HEK293T (cell line): ENCODE data around the gene KRTAP12-1.

Experiments used
- CTCF ChIA-PET: fragments of 350-600 bp; formaldehyde crosslinking; extraction: SDS; loops from one replicate; lab custom pipeline; 2021; ENCODE audit warnings: antibody characterized with exemption, inconsistent platforms; lab: Yijun Ruan, JAX
- POLR2A ChIA-PET: fragments of 350-600 bp; formaldehyde crosslinking; extraction: SDS; loops from one replicate; lab custom pipeline; 2020; ENCODE audit warnings: antibody characterized with exemption, inconsistent platforms; lab: Yijun Ruan, JAX
- DNase-seq: peaks from one replicate; pipeline ENCODE4 v3.0.0; 2012; ENCODE audit warnings: mixed read lengths; ENCODE audit errors: extremely low spot score
- ARNT ChIP-seq: fragments of 450-650 bp; IDR thresholded peaks from 2 replicates; pipeline ENCODE4 v1.6.1; 2017; ENCODE audit warnings: mild to moderate bottlenecking
- BHLHE40 ChIP-seq: fragments of 450-650 bp; IDR thresholded peaks from 2 replicates; pipeline ENCODE4 v1.6.1; 2016; ENCODE audit warnings: mild to moderate bottlenecking, moderate library complexity, borderline replicate concordance
- CTBP1 ChIP-seq: fragments of 450-650 bp; IDR thresholded peaks from 2 replicates; pipeline ENCODE4 v1.6.1; 2016; ENCODE audit warnings: borderline replicate concordance
- ELF4 ChIP-seq: fragments of 450-650 bp; IDR thresholded peaks from 2 replicates; pipeline ENCODE4 v1.6.1; 2017; ENCODE audit warnings: antibody characterized with exemption
- FOXA1 ChIP-seq: fragments of 450-650 bp; IDR thresholded peaks from 2 replicates; pipeline ENCODE4 v1.6.1; 2016; ENCODE audit warnings: mild to moderate bottlenecking
- FOXK2 ChIP-seq: fragments of 450-650 bp; IDR thresholded peaks from 2 replicates; pipeline ENCODE4 v1.6.1; 2016; ENCODE audit warnings: mild to moderate bottlenecking
- FOXM1 ChIP-seq: fragments of 450-650 bp; IDR thresholded peaks from 2 replicates; pipeline ENCODE4 v1.6.1; 2017; ENCODE audit warnings: mild to moderate bottlenecking, borderline replicate concordance
- HDGF ChIP-seq: fragments of 450-650 bp; IDR thresholded peaks from 2 replicates; pipeline ENCODE4 v1.6.1; 2017; ENCODE audit warnings: antibody characterized with exemption, borderline replicate concordance
- L3MBTL2 ChIP-seq: fragments of 450-650 bp; conservative IDR thresholded peaks from 2 replicates; pipeline ENCODE4 v1.6.1; 2016; ENCODE audit warnings: mild to moderate bottlenecking
- LEF1 ChIP-seq: fragments of 450-650 bp; IDR thresholded peaks from 2 replicates; pipeline ENCODE4 v1.6.1; 2017; ENCODE audit warnings: mild to moderate bottlenecking, borderline replicate concordance
- NFRKB ChIP-seq: fragments of 450-650 bp; IDR thresholded peaks from 2 replicates; pipeline ENCODE4 v1.6.1; 2016; ENCODE audit warnings: mild to moderate bottlenecking, moderate library complexity
- SP1 ChIP-seq: fragments of 450-650 bp; IDR thresholded peaks from 2 replicates; pipeline ENCODE4 v1.6.1; 2017
- SUZ12 ChIP-seq: fragments of 450-650 bp; IDR thresholded peaks from 2 replicates; pipeline ENCODE4 v1.6.1; 2016; ENCODE audit warnings: mild to moderate bottlenecking
- TARDBP ChIP-seq: fragments of 450-650 bp; IDR thresholded peaks from 2 replicates; pipeline ENCODE4 v1.6.1; 2016
- ZNF384 ChIP-seq: fragments of 450-650 bp; IDR thresholded peaks from 2 replicates; pipeline ENCODE4 v1.6.1; 2016
- TF ChIP-seq, protein P1 (sequence below): fragments of 450-650 bp; IDR thresholded peaks from 2 replicates; pipeline ENCODE4 v1.6.1; 2016

The KRTAP12-1 gene

DNA sequence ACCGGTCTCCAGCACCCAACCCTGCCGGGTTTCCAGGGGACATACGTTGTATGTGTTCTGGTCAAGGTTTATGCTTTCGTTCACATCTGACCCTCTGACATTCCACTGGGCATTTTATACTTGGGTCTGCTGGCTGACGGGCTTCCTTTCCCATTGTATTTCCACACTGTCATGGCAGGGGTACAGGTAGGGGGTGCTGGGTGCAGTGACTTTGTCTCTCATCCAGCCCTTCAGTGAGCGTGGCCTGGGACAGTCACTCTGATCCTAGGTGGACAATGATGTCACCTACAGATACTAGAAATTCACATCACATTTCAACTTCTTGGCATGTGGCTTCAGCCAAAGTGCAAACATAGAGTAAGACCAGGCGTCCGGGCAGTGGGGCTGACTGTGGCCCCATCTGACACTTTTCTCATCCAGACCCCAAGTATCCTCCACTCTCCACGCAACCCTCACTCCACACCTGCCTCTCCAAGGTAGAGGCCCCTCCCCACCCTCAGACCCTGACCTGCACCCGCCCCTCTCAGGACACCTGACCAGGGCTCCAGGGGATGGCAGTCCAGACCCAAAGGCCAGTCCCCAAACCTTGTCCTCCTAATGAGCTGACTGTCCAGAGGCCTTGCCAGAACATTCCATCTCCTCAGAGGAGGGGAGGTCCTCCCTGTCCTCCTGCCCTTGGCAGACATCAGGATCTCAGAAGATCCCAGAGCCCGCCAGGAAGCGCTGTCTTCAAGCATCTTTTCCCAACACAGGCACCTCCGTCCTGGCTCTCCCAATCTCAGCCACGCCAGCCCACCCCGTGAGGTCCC is 45.5 kb downstream of the KRTAP12-1 start:
- TF ChIP-seq FOXK2 (no peak), FOXA1 (no peak), L3MBTL2 (no peak), TARDBP (no peak), ELF4 (no peak), SUZ12 (no peak), LEF1 (no peak), BHLHE40 (no peak), ARNT (no peak), SP1 (no peak), FOXM1 (no peak), HDGF (no peak), CTBP1 (no peak), ZNF384 (no peak), NFRKB (no peak)
- TF ChIP-seq, protein P1, sequence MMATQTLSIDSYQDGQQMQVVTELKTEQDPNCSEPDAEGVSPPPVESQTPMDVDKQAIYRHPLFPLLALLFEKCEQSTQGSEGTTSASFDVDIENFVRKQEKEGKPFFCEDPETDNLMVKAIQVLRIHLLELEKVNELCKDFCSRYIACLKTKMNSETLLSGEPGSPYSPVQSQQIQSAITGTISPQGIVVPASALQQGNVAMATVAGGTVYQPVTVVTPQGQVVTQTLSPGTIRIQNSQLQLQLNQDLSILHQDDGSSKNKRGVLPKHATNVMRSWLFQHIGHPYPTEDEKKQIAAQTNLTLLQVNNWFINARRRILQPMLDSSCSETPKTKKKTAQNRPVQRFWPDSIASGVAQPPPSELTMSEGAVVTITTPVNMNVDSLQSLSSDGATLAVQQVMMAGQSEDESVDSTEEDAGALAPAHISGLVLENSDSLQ, result no peak
- ChIA-PET CTCF (interaction anchor here (0.6 kb wide), 1 partner anchor 33 kb away, joined by 4 read pairs; no protein-coding TSS in a partner anchor), POLR2A (no interaction called here)
- no peak for DNase-seq

DNA sequence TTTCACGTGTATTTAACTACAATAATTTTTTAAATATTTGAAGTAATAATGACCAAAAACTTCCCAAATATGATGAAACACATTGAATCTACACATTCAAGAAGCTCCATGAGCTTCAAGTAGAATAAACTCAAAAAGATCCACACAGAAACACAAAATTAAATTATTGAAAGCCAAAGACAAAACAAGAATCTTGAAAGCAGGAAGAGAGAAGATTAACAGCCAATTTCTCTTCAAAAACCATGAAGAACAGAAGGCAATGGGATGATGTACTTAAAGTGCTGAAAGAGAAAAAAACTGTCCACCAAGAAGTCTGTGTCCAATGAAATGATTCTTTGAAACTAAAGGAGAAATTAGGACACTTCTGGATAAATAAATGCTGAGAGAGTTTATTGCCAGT is 49.9 kb downstream of the KRTAP12-1 start:
- ChIA-PET POLR2A (no interaction called here), CTCF (interaction anchor here (0.7 kb wide), 1 partner anchor 52 kb away, joined by 3 read pairs; no protein-coding TSS in a partner anchor)
- DNase-seq, result no peak
- no peak for TF ChIP-seq L3MBTL2
- TF ChIP-seq CTBP1, result no peak
- no peak for TF ChIP-seq ELF4
- TF ChIP-seq TARDBP, result no peak
- TF ChIP-seq SP1, result no peak
- TF ChIP-seq FOXK2, result no peak
- no peak for TF ChIP-seq HDGF
